HEK293 (cell line): ENCODE data around the gene TMEM126B.

Source experiments
- CTCF ChIP-seq: fragments of 450-650 bp; formaldehyde crosslinking; IDR thresholded peaks from 2 replicates; pipeline ENCODE4 v1.5.1; 2016; ENCODE audit warnings: missing biosample characterization, missing genetic modification characterization
- ZNF416 ChIP-seq: fragments of 450-650 bp; formaldehyde crosslinking; IDR thresholded peaks from 2 replicates; pipeline ENCODE4 v1.5.1; 2016; ENCODE audit warnings: missing biosample characterization, missing genetic modification characterization
- ZNF510 ChIP-seq: fragments of 450-650 bp; formaldehyde crosslinking; IDR thresholded peaks from 2 replicates; pipeline ENCODE4 v1.5.1; 2018; ENCODE audit warnings: mild to moderate bottlenecking, missing genetic modification characterization, missing biosample characterization; ENCODE audit not compliant: insufficient replicate concordance

- TF ChIP-seq ZNF510 (tag by site-specific recombination) (no peak), ZNF416 (tag by site-specific recombination) (no peak), CTCF (tag by site-specific recombination) (no peak)
Measured at GRCh38 chr11:85626496-85626895, 1.9 kb upstream of the TMEM126B start.
